Measurements from ENCODE around the gene GCNT1. TPM values are rescaled to one million over a fixed set of nuclear protein-coding genes. Genes with fewer than 3 reads are reported as not detected.
A peak's percentile ranks its signal among the peaks of the same experiment; 100 is the strongest.
"Not testable (repeated sequence)": the region's sequence is repeated elsewhere in the genome, so short reads cannot be mapped to it uniquely, and the experiment has no call there.

The GCNT1 gene
- total RNA-seq, 1 experiment from 2014 or later, result 18.9 TPM

GRCh38 chr9:76521906-76522305 lies 62.9 kb downstream of the GCNT1 start:
- H3K4me3 ChIP-seq (ENCODE audit: low read depth, low read length), result no peak overlapping the region
- ChIA-PET CTCF (no interaction called here), POLR2A (no interaction called here)
- H3K27me3 ChIP-seq (replicated peaks; ENCODE audit: control insufficient read depth, insufficient read depth, low read length), result no peaks in the 10 kb centered on the region
- no TSS peak for BruUV-seq (replicated peaks)
- H3K9me3 Mint-ChIP-seq (ENCODE audit: unreplicated experiment), result no peaks in the 10 kb centered on the region
- no peaks in the 10 kb centered on the region for H3K36me3 ChIP-seq (ENCODE audit: control insufficient read depth, insufficient read depth, low read length)
- no peaks in the 10 kb centered on the region for H3K36me3 Mint-ChIP-seq (ENCODE audit: insufficient read depth, unreplicated experiment)
- H3K27me3 Mint-ChIP-seq (ENCODE audit: insufficient read depth, unreplicated experiment), result no peaks in the 10 kb centered on the region
- TF ChIP-seq CTCF (IDR thresholded peaks at IDR 0.05; ENCODE audit: insufficient read depth in 1 of 2, low read depth in 1 of 2, low read length in 1 of 2, severe bottlenecking in 1 of 2, unreplicated experiment in 1 of 2), result no peak
- no peak for DNase-seq
- no peaks in the 10 kb centered on the region for H3K4me1 ChIP-seq
- H3K4me3 Mint-ChIP-seq (ENCODE audit: unreplicated experiment), result no peak overlapping the region
- intact Hi-C loops (cut with micrococcal nuclease; ENCODE audit: unreplicated experiment), result no loop called here
- peak overlapping the region; percentile 57 for H3K27ac Mint-ChIP-seq (ENCODE audit: unreplicated experiment)
- peaks cover 7% of the 10 kb centered on the region for H3K4me1 Mint-ChIP-seq (ENCODE audit: low read depth, unreplicated experiment)
- H3K9me3 ChIP-seq, result no peaks in the 10 kb centered on the region

- H3K4me1 Mint-ChIP-seq (ENCODE audit: low read depth, unreplicated experiment); BruUV-seq (replicated peaks); H3K4me3 ChIP-seq (ENCODE audit: low read depth, low read length); H3K9me3 ChIP-seq; H3K9me3 Mint-ChIP-seq (ENCODE audit: unreplicated experiment); H3K27me3 ChIP-seq (replicated peaks; ENCODE audit: control insufficient read depth, insufficient read depth, low read length); H3K36me3 Mint-ChIP-seq (ENCODE audit: insufficient read depth, unreplicated experiment); CTCF ChIA-PET; H3K27me3 Mint-ChIP-seq (ENCODE audit: insufficient read depth, unreplicated experiment); H3K27ac Mint-ChIP-seq (ENCODE audit: unreplicated experiment); POLR2A ChIA-PET; DNase-seq; H3K36me3 ChIP-seq (ENCODE audit: control insufficient read depth, insufficient read depth, low read length); H3K4me1 ChIP-seq; intact Hi-C loops (cut with micrococcal nuclease; ENCODE audit: unreplicated experiment); H3K4me3 Mint-ChIP-seq (ENCODE audit: unreplicated experiment): not testable (repeated sequence)
These were observed 64.7 kb downstream of the GCNT1 start for GRCh38 chr9:76523617-76524200.

GRCh38 chr9:76525196-76525595 lies 66.2 kb downstream of the GCNT1 start:
- no peaks in the 10 kb centered on the region for H3K4me1 ChIP-seq
- H3K27me3 ChIP-seq (replicated peaks; ENCODE audit: control insufficient read depth, insufficient read depth, low read length), result no peaks in the 10 kb centered on the region
- no peak overlapping the region for H3K27ac Mint-ChIP-seq (ENCODE audit: unreplicated experiment)
- no peak for DNase-seq
- H3K4me3 Mint-ChIP-seq (ENCODE audit: unreplicated experiment), result no peak overlapping the region
- no peaks in the 10 kb centered on the region for H3K9me3 ChIP-seq
- H3K4me3 ChIP-seq (ENCODE audit: low read depth, low read length), result no peak overlapping the region
- CTCF ChIA-PET, result no interaction called here
- H3K36me3 ChIP-seq (ENCODE audit: control insufficient read depth, insufficient read depth, low read length), result no peaks in the 10 kb centered on the region
- POLR2A ChIA-PET, result no interaction called here
- H3K36me3 Mint-ChIP-seq (ENCODE audit: insufficient read depth, unreplicated experiment), result no peaks in the 10 kb centered on the region
- H3K27me3 Mint-ChIP-seq (ENCODE audit: insufficient read depth, unreplicated experiment), result no peaks in the 10 kb centered on the region
- no TSS peak for BruUV-seq (replicated peaks)
- intact Hi-C loops (cut with micrococcal nuclease; ENCODE audit: unreplicated experiment), result no loop called here
- TF ChIP-seq CTCF (IDR thresholded peaks at IDR 0.05; ENCODE audit: insufficient read depth in 1 of 2, low read depth in 1 of 2, low read length in 1 of 2, severe bottlenecking in 1 of 2, unreplicated experiment in 1 of 2), result no peak
- H3K4me1 Mint-ChIP-seq (ENCODE audit: low read depth, unreplicated experiment), result peaks cover 7% of the 10 kb centered on the region
- no peaks in the 10 kb centered on the region for H3K9me3 Mint-ChIP-seq (ENCODE audit: unreplicated experiment)

GRCh38 chr9:76526026-76526425 lies 67.0 kb downstream of the GCNT1 start:
- H3K4me3 ChIP-seq (ENCODE audit: low read depth, low read length), result no peak overlapping the region
- Mint-ChIP-seq H3K4me1 (ENCODE audit: low read depth, unreplicated experiment) (peaks cover 6% of the 10 kb centered on the region), H3K27me3 (ENCODE audit: insufficient read depth, unreplicated experiment) (no peaks in the 10 kb centered on the region), H3K36me3 (ENCODE audit: insufficient read depth, unreplicated experiment) (no peaks in the 10 kb centered on the region), H3K4me3 (ENCODE audit: unreplicated experiment) (no peak overlapping the region), H3K9me3 (ENCODE audit: unreplicated experiment) (no peaks in the 10 kb centered on the region), H3K27ac (ENCODE audit: unreplicated experiment) (no peak overlapping the region)
- DNase-seq, result no peak
- H3K36me3 ChIP-seq (ENCODE audit: control insufficient read depth, insufficient read depth, low read length), result no peaks in the 10 kb centered on the region
- CTCF ChIA-PET, result no interaction called here
- no peak for TF ChIP-seq CTCF (IDR thresholded peaks at IDR 0.05; ENCODE audit: insufficient read depth in 1 of 2, low read depth in 1 of 2, low read length in 1 of 2, severe bottlenecking in 1 of 2, unreplicated experiment in 1 of 2)
- no peaks in the 10 kb centered on the region for H3K4me1 ChIP-seq
- no peaks in the 10 kb centered on the region for H3K9me3 ChIP-seq
- intact Hi-C loops (cut with micrococcal nuclease; ENCODE audit: unreplicated experiment), result no loop called here
- BruUV-seq (replicated peaks), result no TSS peak
- H3K27me3 ChIP-seq (replicated peaks; ENCODE audit: control insufficient read depth, insufficient read depth, low read length), result no peaks in the 10 kb centered on the region
- POLR2A ChIA-PET, result interaction anchor here (0.6 kb wide), 1 partner anchor 67 kb away, joined by 13 read pairs; no protein-coding TSS in a partner anchor
